ENCODE measurements around the gene TREH. TPM values are rescaled to one million over a fixed set of nuclear protein-coding genes. Genes with fewer than 3 reads are reported as not detected.
A peak's percentile ranks its signal among the peaks of the same experiment; 100 is the strongest.

The TREH gene
- total RNA-seq, 2 donors from 2014 or later = not detected

DNA sequence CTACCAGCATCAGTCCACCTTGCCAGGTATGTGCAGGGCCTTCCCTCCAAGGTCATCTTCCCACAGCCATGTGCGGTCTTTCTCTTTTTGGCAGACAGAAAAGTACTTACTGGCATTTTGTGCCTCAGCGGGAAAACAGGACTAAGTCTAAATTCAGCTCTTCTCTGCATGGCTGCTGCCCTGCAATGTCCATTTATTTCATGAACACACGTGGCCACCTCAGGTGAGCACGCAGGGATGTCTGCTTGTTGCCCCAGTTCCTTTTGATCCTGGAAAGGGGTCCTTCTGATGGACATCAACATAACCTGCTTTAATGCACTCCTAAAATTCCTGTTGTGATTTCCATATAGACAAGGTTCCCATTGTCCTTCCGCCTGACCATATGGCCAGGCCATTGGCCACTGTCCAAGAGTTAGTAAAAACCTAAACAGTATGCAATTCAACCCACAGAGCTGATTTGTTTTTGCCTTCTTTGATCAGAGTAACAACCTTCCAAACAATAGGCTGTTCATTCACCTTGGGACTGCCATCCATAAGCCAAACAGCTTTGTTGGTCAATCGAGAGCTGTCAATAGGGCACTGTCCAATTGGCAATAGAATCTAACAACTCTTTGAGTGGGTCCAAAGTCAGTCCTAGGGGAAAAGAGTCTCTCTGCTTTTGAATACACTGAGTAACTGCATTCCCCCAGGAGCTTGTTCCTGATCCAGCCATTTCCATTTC lies 5.9 kb downstream of the TREH start:
- ATAC-seq = no peak
- intact Hi-C loops (cut with DNase I) = no loop called here
- no peak for DNase-seq

DNA sequence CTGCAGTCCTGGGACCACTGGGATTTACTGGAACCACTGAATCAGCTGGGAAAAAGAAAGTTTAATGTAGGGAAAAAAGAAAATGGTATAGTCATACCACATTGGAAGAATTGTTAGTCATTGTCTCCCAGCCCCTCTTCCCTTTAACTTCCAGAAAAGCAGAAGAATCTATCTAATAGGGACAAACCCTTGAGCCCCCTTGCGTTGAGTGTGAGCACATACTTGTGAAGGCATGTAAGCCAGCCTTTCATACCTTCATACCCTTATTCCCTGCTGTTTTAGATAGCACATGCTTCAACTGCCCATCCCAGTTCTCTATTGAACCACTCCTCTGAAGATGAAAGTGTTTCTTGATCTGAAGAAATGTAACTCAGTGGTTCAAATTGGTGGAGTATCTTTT lies 6.6 kb downstream of the TREH start:
- intact Hi-C loops (cut with DNase I) = no loop called here
- ATAC-seq (no peak), DNase-seq (no peak)

DNA sequence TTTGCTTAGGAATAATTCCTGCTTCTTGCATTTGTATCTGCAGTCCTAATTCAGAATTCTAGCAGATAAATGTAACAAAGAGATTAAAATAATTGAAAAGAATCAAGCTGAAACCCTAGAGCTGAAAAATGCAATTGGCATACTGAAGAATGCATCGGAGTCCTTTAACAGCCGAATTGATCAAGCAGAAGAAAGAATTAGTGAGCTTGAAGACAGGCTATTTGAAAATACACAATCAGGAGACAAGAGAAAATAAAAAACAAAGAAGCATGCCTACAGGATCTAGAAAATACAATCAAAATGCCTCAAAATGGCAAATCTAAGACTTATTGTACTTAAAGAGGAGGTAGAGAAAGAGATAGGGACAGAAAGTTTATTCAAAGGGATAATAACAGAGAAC lies 8.2 kb downstream of the TREH start:
- no peak for DNase-seq
- intact Hi-C loops (cut with DNase I) = no loop called here
- ATAC-seq = no peak

DNA sequence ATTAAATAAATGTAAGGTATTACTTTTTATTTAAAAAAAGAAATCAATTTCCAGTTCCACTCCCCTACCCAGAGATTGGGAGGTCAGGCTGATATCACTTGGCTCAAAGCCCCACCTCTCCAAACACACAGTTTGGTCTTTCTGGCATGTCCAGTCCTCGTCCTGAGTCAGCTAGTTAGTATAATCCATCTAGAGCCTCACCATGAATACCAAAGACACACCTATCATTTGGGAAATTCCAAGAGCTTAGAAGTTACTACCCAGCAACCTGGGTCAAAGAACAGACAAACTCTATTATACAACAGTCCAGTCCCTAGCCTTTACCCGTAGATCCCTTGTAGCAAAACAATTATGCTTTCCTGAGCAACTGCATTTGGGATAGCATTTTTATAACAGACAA lies 9.4 kb downstream of the TREH start:
- ATAC-seq (no peak), DNase-seq (no peak)
- intact Hi-C loops (cut with DNase I) = no loop called here

GRCh38 chr11:118666371-118666770 lies 13.1 kb downstream of the TREH start:
- intact Hi-C loops (cut with DNase I) = no loop called here
- DNase-seq (no peak), ATAC-seq (no peak)

GRCh38 chr11:118663902-118664301 lies 15.5 kb downstream of the TREH start:
- no peak for ATAC-seq
- no peak for DNase-seq
- intact Hi-C loops (cut with DNase I) = no loop called here

DNA sequence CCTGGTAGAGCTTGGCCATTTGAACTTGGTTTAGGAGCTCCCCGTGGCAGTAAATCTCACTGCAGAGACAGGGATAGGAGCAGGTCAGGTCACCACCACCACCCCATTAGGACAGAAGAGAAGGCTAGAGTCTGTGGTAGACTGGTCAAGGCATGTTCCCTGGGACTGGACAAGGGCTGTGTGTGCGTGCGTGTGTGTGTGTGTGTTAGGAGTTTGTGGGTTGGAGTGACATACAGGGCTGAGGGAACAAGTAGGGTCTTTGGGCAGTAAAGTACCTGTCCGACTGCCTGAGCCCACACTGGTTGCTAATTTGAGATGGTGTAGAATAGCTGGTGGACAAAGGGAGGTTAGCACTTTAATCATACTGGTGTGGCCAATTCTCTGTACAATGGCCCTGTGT lies 16.1 kb downstream of the TREH start:
- intact Hi-C loops (cut with DNase I) = no loop called here
- DNase-seq (no peak), ATAC-seq (no peak)

DNA sequence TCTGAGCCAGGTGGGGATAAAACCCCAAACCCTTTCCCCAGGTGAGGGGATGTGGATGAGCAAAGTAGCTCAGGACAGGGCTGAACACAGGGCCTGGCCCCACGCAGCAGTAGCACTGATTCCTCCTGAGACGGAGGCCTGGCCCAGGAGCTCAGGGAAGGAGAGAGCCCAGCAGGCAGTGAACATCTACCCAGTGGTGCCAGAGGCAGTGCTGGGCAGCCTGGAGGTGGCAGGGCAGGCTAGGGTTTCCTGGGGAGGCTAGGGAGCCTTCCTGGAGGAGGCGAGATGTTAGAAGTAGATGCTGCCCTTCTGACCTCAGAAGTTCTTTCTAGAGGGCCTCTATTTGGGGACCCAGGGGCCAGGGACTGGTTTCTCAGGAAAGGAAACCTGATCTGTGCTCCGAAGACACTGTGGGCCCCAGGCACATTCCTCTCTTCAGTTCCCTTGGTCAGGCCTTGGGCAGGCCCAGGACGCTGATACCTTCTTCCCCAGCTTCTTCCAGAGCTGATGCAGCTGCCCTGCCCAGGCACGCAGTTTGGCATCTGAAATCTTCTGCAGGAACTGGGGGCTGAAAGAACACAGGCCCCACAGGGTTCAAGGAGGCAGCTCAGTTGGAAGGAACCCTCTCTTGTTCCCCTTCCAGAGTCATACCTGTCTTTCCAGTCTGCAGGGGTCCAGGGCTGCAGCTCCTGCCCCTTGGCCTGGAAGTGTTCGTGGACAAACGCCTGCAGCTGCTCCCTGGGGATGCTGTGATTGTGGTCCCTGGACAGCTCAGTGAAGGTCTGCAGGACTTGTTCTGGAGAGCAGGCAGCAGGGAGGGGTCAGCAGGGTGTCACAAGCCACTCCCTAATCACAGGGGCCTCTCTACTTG lies 16.8 kb downstream of the TREH start:
- intact Hi-C loops (cut with DNase I) = no loop called here
- DNase-seq (no peak), ATAC-seq (no peak)

GRCh38 chr11:118661425-118662301 lies 17.8 kb downstream of the TREH start:
- ATAC-seq (no peak), DNase-seq (no peak)
- intact Hi-C loops (cut with DNase I) = no loop called here

- intact Hi-C loops (cut with DNase I) = no loop called here
- DNase-seq = no peak
Measured at GRCh38 chr11:118660681-118661424, 18.6 kb downstream of the TREH start.

DNA sequence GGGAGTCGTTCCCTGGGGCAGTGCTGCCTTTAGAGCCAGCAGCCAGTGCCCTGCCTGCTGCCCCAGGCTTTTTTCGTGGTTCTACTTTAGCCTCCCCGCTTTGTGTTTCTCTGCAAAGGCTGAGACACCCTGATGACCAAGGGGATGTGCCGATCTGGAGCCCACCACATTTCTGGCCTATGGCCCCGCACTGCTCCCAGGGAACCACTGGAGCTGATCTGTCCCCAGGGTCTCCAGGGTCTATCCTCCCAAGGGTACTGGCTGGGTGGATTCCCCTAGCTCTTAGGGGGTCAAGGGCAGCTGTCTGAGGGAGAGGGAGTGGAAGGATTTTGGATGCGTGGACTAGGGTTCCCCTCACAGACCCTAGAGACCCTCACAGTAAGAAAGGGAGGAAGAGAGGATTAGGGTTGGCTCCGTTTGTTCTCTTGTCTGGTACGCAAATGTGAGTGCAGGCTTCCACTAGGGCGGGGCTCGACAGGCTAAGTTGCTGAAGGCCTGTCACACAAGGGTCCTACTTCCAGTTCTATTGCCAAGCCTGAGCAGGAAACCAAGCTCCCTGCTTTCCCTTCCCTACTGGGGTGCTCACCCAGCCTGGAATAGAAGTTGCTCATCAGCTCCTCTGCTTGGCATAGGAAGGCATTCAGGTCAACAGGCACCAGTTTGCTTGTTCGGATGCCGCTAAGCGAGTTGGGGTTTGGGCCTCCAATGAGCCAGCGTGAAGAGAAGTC lies 19.3 kb downstream of the TREH start:
- intact Hi-C loops (cut with DNase I) = loop anchor here (1.0 to 10.0 kb wide), 3 partner anchors 53 to 268 kb away; partner anchors contain the start of gene PHLDB1 (in 1 of the 2)
- DNase-seq = no peak
- peak in 1 of 2 donors; percentile 0 for ATAC-seq

More at GRCh38 chr11:118660681-118661424, 18.6 kb downstream of the TREH start:
- no peak for ATAC-seq

DNA sequence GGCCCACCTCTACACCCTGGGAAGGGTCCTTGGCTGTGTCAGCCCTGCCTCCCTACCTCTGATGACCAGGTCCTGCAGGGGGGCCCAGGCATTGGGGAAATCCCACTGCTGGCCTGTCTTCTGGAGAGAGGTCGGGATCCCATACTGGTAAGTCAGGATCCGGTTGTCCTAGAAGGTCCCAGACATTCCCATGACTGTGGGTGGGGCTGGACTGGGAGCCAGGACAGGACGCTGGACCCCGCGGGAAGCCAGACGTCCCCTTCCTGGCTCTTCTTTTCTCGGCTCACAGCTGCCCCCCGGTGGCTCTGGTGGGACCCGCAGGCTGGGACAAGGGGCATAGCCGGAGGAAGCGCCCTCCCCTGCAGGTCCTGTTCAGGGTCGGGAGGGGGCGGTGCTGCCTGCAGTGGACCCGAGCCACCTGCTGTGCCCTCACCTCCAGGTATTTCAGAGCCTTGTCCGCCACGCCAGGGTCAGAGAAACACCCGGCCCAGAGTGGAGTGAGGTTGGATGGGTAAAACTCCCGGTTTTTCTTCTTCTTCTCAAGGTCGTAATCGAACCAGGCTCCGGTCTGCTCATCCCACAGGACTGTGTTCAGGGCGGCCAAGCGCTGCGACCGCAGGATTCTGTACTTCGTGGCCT lies 20.0 kb downstream of the TREH start:
- intact Hi-C loops (cut with DNase I) = loop anchor here (1.0 to 10.0 kb wide), 3 partner anchors 52 to 269 kb away; partner anchors contain the start of gene PHLDB1 (in 1 of the 2)
- DNase-seq = peak; percentile 93
- ATAC-seq = peak; percentile 76 to 85

DNA sequence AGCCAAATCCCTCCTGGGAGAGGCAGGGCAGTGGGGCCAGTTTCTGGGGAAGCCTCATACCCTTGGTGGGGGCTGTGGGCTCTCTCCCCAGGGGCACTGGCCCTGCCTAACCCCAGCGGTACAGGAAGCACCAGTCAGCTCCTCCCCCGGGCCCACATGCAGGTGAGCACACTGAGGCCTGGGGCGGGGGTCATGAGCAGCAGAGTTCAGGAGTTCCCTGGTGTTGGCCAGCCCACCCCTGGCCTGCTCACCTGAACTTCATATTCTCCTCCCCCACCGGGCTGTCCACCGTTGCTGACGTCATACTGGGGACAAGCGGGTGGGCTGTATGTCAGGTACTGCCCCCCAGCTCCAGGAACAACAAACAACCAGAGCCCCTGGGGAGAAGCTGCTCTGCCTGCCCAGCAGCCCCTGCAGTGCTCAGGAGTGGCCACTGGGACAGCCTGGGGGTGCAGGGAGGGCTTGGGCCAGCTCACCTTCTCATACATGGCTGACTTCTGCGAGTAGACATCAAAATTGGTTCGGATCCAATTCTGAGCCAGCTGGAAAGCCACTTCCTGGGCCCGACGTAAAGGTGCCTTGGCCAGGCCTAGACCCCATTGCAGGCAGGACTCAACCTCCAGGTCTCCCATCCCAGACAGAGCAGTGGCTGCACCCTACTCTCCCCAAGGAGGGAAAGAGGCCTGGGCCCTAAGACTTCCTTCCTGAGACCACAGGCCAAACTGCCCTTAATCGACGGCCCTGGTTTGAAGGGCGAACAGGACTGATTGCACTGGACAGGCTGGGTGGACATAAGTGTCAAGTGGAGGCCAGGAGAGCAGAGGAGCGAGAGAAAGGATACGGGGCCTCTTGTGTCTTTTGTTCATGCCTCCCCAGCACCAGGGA lies 20.8 kb downstream of the TREH start:
- ATAC-seq (peak; percentile 6 to 12), DNase-seq (peak; percentile 45)
- intact Hi-C loops (cut with DNase I) = loop anchor here (1.0 to 10.0 kb wide), 3 partner anchors 51 to 270 kb away; partner anchors contain the start of gene PHLDB1 (in 1 of the 2)

GRCh38 chr11:118657709-118658428 lies 21.6 kb downstream of the TREH start:
- ATAC-seq = no peak
- no peak for DNase-seq
- intact Hi-C loops (cut with DNase I) = loop anchor here (5.0 to 10.0 kb wide), 2 partner anchors 51 to 63 kb away; partner anchors contain the start of gene PHLDB1 (in 1 of the 2)

GRCh38 chr11:118657238-118657637 lies 22.2 kb downstream of the TREH start:
- intact Hi-C loops (cut with DNase I) = loop anchor here (5.0 to 10.0 kb wide), 2 partner anchors 50 to 62 kb away; partner anchors contain the start of gene PHLDB1 (in 1 of the 2)
- ATAC-seq (no peak), DNase-seq (no peak)

All from left cardiac atrium (tissue), 4 donors.